Breast epithelium (tissue), 4 donors: ENCODE data around the gene S100Z. TPM values are rescaled to one million over a fixed set of nuclear protein-coding genes. Genes with fewer than 3 reads are reported as not detected.

ENCODE experiments used
- DNase-seq, 2 donors: peaks; one replicate each; pipeline ENCODE4 v3.0.0-alpha.2; 2019; ENCODE audit warnings: low spot score in 2 of 2
- H3K27ac ChIP-seq, 2 donors: fragments of 200-600 bp; sonication (generic) in 1 of 2; one replicate each; pipeline ENCODE4 v1.5.1; 2016 to 2019; ENCODE audit warnings: mild to moderate bottlenecking in 1 of 2
- H3K27me3 ChIP-seq, 2 donors: fragments of 200-600 bp; sonication (generic) in 1 of 2; one replicate each; pipeline versions ENCODE4 v1.5.1 to v1.6.0; 2017 to 2019; ENCODE audit warnings: control low read depth in 1 of 2, mild to moderate bottlenecking in 1 of 2
- H3K36me3 ChIP-seq: fragments of 200-600 bp; one replicate; pipeline ENCODE4 v1.5.1; 2019
- H3K4me1 ChIP-seq, 2 donors: fragments of 200-600 bp; sonication (generic); one replicate each; pipeline ENCODE4 v1.5.1; 2016 to 2019; ENCODE audit warnings: control low read depth in 1 of 2
- H3K4me3 ChIP-seq, 3 donors: fragments of 200-600 bp; sonication (generic); 1 replicate in 2 of 3; 2 replicates in 1 of 3; pipeline ENCODE4 v1.5.1; 2016 to 2019; ENCODE audit warnings: mild to moderate bottlenecking in 3 of 3, moderate library complexity in 2 of 3
- H3K9me3 ChIP-seq, 2 donors: fragments of 200-600 bp; sonication (generic) in 1 of 2; one replicate each; pipeline ENCODE4 v1.5.1; 2016 to 2019; ENCODE audit warnings: control low read depth in 1 of 2
- CTCF ChIP-seq, 3 donors: fragments of 450-650 bp; IDR thresholded peaks; one replicate each; pipeline ENCODE4 v1.5.1; 2016 to 2017; ENCODE audit warnings: antibody characterized with exemption in 3 of 3, mild to moderate bottlenecking in 3 of 3, moderate library complexity in 3 of 3
- POLR2A ChIP-seq: fragments of 450-650 bp; IDR thresholded peaks from one replicate; pipeline ENCODE4 v1.6.1; 2016; ENCODE audit warnings: antibody characterized with exemption, mild to moderate bottlenecking, moderate library complexity
- POLR2AphosphoS5 ChIP-seq, 3 donors: sonication (generic); formaldehyde crosslinking; IDR thresholded peaks; one replicate each; pipeline ENCODE4 v1.6.1; 2017; ENCODE audit warnings: antibody characterized with exemption in 3 of 3
- intact Hi-C: fragments of 100-400 bp; cut with DNase I; formaldehyde crosslinking; loops from one replicate; pipeline ENCODE4 v1.15.1; 2023; ENCODE audit warnings: low total_unique reads
- total RNA-seq, 3 donors: library from RNA; depleted of rRNA; stranded (reverse); fragments of >200 nt; gene quantifications; one replicate each; pipeline ENCODE4 v1.1.0, GENCODE V29; 2016

The S100Z gene
- total RNA-seq, 3 donors from 2014 or later: 0.33 to 1.0 TPM; not detected in 1

- Histone ChIP-seq H3K27ac (peak overlapping the region in 1 of 2 donors; percentile 32), H3K27me3 (no peaks in the 10 kb centered on the region), H3K4me3 (no peak overlapping the region), H3K36me3 (no peaks in the 10 kb centered on the region), H3K4me1 (no peaks in the 10 kb centered on the region), H3K9me3 (no peaks in the 10 kb centered on the region)
- no peak for DNase-seq
- TF ChIP-seq POLR2A: no peak
- TF ChIP-seq POLR2AphosphoS5 (IDR thresholded peaks at IDR 0.05): no peak
- no peak for TF ChIP-seq CTCF (IDR thresholded peaks at IDR 0.05)
- intact Hi-C loops: no loop called here
These were observed 43.9 kb upstream of the S100Z start for GRCh38 chr5:76805821-76806505.

DNA sequence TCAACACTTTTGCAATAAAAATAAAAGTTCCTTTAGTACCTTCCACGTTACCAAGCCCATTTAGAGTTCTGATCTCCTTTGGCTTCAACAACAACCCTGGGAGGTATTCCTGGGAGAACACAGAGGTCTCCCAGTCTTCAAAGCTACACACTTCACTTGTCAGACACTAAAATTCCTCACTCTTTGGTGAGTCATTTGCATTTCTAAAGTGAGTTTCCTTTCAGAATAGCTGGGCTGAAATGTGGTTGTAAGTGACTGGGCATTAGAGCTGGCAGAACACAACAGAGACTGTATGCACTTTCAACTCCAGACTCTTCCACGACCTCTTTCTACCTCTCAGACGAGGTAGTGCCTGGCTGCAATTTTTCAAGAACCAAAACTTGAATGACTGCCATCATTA, 42.5 kb upstream of the S100Z start:
- no peaks in the 10 kb centered on the region for H3K4me1 ChIP-seq
- H3K36me3 ChIP-seq: no peaks in the 10 kb centered on the region
- H3K27me3 ChIP-seq: no peaks in the 10 kb centered on the region
- H3K9me3 ChIP-seq: no peaks in the 10 kb centered on the region
- intact Hi-C loops: no loop called here
- TF ChIP-seq CTCF (IDR thresholded peaks at IDR 0.05) (no peak), POLR2A (no peak), POLR2AphosphoS5 (IDR thresholded peaks at IDR 0.05) (no peak)
- no peak for DNase-seq
- H3K4me3 ChIP-seq: no peak overlapping the region
- H3K27ac ChIP-seq: no peak overlapping the region

DNA sequence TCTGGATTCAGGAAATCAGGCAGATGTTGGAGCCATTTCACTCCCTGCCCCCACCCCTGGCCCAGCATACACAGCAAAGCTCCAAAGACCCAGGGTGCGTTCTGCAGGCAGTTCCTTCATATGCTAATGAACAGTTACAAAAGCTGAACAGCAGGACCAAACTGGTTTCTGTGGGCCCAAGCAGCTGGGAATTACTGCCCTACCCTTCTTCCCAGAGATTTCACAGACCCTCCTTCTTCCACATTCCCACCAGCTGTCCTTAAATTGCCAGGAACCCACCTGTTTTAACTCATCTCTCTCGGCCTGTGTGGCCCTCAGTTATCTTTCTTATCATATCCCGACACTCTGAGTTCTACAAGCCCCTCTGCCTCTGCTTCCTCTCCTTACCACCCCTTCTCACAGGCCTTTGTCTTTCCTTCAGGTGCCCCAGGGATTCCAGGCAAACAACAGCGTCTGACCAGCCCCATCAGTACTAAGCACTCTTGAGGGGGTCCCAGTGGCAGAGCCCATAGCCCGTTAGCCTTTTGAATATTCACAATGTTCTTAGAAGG, 41.6 kb upstream of the S100Z start:
- H3K27me3 ChIP-seq: no peaks in the 10 kb centered on the region
- no peaks in the 10 kb centered on the region for H3K4me1 ChIP-seq
- no peaks in the 10 kb centered on the region for H3K36me3 ChIP-seq
- no peak overlapping the region for H3K4me3 ChIP-seq
- intact Hi-C loops: no loop called here
- DNase-seq: no peak
- H3K9me3 ChIP-seq: no peaks in the 10 kb centered on the region
- no peak for TF ChIP-seq CTCF (IDR thresholded peaks at IDR 0.05)
- TF ChIP-seq POLR2A: no peak
- H3K27ac ChIP-seq: no peak overlapping the region

DNA sequence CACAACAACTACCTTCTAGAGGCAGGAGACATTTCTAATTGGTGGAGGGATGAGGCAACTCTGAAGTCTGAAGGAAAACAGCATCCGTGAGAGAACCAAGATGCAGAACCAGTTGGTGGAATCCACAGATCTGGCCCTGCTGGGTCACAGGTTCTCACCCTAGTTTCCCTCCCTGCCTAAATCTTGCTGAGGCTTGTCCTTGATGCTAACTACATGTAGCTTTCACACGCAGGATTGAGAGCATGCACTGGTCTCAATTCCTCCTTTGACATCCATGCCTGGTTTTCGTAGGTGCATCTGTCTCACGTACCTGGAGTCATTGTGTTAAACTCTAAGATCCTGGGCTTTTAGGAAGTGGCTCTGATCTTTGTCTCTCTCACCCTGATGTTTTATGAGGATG, 40.7 kb upstream of the S100Z start:
- Histone ChIP-seq H3K27me3 (no peaks in the 10 kb centered on the region), H3K36me3 (no peaks in the 10 kb centered on the region), H3K4me1 (no peaks in the 10 kb centered on the region), H3K4me3 (no peak overlapping the region), H3K27ac (no peak overlapping the region), H3K9me3 (no peaks in the 10 kb centered on the region)
- DNase-seq: no peak
- intact Hi-C loops: no loop called here
- no peak for TF ChIP-seq CTCF (IDR thresholded peaks at IDR 0.05)
- no peak for TF ChIP-seq POLR2AphosphoS5 (IDR thresholded peaks at IDR 0.05)
- TF ChIP-seq POLR2A: no peak

- TF ChIP-seq CTCF (IDR thresholded peaks at IDR 0.05) (no peak), POLR2AphosphoS5 (IDR thresholded peaks at IDR 0.05) (no peak), POLR2A (no peak)
- Histone ChIP-seq H3K27ac (no peak overlapping the region), H3K27me3 (no peaks in the 10 kb centered on the region), H3K4me1 (no peaks in the 10 kb centered on the region), H3K4me3 (no peak overlapping the region), H3K9me3 (no peaks in the 10 kb centered on the region), H3K36me3 (no peaks in the 10 kb centered on the region)
- DNase-seq: no peak
- intact Hi-C loops: no loop called here
These were observed 39.6 kb upstream of the S100Z start for GRCh38 chr5:76810236-76810635.
